ENCODE data around the gene STAC2. TPM values are rescaled to one million over a fixed set of nuclear protein-coding genes. Genes with fewer than 3 reads are reported as not detected.

STAC2 gene
- polyA plus RNA-seq, 1 of the 3 experiments (the other 2 are of a cell fraction), result 0.07 TPM

DNA sequence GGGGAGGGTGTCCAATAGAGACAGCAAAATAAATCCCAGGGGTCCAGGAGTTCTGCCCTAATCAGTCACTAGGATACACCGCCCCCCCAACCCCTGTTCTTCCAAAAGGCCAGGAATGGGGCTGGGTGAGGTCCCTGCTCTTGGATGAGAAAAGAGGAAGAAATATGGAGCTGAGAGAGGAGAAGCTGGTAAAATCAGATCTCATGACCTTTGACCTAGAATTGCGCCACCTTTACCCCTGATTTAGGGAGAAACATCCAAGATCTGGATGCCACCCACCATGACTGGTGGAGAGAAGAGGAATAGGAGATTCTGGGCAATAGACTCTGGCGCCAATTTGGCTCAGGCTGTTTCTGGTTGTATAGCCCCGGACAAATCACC is 27.6 kb downstream of the STAC2 start:
- peak overlapping the region; percentile 80; the same call in 1 of the 2 replicates for H3K9ac ChIP-seq

DNA sequence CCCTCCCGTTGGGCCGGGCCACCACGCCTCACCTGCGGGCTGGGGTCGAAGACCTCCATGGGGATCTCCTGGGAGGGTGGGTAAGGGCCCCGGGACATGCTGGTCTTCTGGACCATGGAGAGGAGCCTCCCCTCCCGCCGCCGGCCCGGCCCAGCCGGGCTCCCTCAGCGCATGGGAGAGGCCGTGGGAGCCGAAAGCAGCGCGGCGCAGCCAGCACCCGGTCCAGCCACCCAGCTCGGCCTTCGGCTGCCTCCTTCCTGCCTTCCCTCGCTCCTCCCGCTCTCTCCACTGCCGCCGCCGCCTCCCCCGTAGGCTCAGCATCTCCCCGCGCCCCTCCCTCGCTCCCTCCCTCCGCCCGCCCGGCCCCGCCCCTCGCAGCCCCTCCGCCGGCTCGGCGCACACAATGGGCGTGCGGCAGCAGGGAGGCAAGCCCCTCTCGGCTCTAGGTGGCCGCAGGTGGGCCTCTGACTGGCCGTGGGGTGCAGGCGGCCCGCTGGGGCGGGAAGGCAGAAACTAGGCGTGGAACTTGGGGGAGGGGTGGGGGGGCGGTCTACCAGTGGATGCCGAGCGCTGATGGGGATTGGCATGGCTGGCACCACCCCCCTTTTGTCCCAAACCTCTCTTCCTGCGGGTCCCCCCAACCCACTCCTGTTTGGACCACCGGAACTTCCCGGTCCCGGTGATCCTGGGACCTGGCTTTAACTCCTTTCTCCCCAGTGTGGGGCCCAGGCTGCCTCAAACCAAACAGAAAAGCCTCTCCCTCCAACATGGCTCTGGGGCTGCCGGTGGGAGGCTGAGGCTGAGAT is 28.2 kb downstream of the STAC2 start, which contains the start of gene CACNB1:
CACNB1 (minus strand) TSS at position 290 of the 806 bp plus-strand sequence; CDS start at position 116, 174 bp downstream.
- no peaks in the 10 kb centered on the region for H3K9me3 ChIP-seq
- H3K27me3 ChIP-seq (ENCODE audit: insufficient read depth), result no peaks in the 10 kb centered on the region
- peak within 1 kb of the TSS; percentile 77 for H2AFZ ChIP-seq (ENCODE audit: low read depth)
- H3K27ac ChIP-seq (ENCODE audit: low read depth in 2 of 2, low read length in 1 of 2), result peak within 1 kb of the TSS; percentile 40 to 82
- WGBS (ENCODE audit: low lambda C conversion rate), result 2% methylated on average over 35 of the region's 55 CpGs
- peak within 1 kb of the TSS; percentile 63 to 76 for H3K4me3 ChIP-seq (ENCODE audit: low read depth in 2 of 2, low read length in 1 of 2)
- H3K9ac ChIP-seq, result peak within 1 kb of the TSS; percentile 80
- peaks cover 59% of the 10 kb centered on the region for H3K79me2 ChIP-seq (ENCODE audit: insufficient read depth)
- peaks cover 28% of the 10 kb centered on the region for H3F3A ChIP-seq (replicated peaks; ENCODE audit: insufficient read depth)
- H3K36me3 ChIP-seq (replicated peaks in 1 of 2; ENCODE audit: control insufficient read depth in 1 of 2, insufficient read depth in 2 of 2, low read length in 1 of 2), result peaks cover 10 to 20% of the 10 kb centered on the region in 2 experiments
- TF ChIP-seq, protein P1, sequence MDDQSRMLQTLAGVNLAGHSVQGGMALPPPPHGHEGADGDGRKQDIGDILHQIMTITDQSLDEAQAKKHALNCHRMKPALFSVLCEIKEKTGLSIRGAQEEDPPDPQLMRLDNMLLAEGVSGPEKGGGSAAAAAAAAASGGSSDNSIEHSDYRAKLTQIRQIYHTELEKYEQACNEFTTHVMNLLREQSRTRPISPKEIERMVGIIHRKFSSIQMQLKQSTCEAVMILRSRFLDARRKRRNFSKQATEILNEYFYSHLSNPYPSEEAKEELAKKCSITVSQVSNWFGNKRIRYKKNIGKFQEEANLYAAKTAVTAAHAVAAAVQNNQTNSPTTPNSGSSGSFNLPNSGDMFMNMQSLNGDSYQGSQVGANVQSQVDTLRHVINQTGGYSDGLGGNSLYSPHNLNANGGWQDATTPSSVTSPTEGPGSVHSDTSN (IDR thresholded peaks at IDR 0.05), result peak; percentile 69
- no peak for TF ChIP-seq NRF1 (IDR thresholded peaks at IDR 0.05; ENCODE audit: low read depth, low read length)
- TF ChIP-seq MXI1 (IDR thresholded peaks at IDR 0.05; ENCODE audit: low read depth, low read length), result peak; percentile 21; the same call in 1 of the 2 replicates
- peak; percentile 74 for TF ChIP-seq POLR2AphosphoS5 (IDR thresholded peaks at IDR 0.05; ENCODE audit: low read depth, low read length)
- peak; percentile 32 for TF ChIP-seq MAX (IDR thresholded peaks at IDR 0.05; ENCODE audit: low read depth)
- no peak for TF ChIP-seq EZH2phosphoT487 (IDR thresholded peaks at IDR 0.05; ENCODE audit: borderline replicate concordance, low read depth)
- peak; percentile 48; the same call in 1 of the 2 replicates for TF ChIP-seq TAF1 (IDR thresholded peaks at IDR 0.05; ENCODE audit: borderline replicate concordance, low read depth, low read length)
- H3K9me2 ChIP-seq, result no peaks in the 10 kb centered on the region
- ChIA-PET POLR2A (interaction anchor here (1.0 kb wide), 1 partner anchor 8 kb away, joined by 3 read pairs; no protein-coding TSS in a partner anchor), CTCF (interaction anchor here (0.6 to 29.0 kb wide), 7 partner anchors 11 to 1598 kb away, joined by 3 to 781 read pairs (median 4); no protein-coding TSS in a partner anchor)
- H4K20me1 ChIP-seq (ENCODE audit: insufficient read depth), result peaks cover 17% of the 10 kb centered on the region
- DNase-seq, result peak; percentile 95
- H3K4me2 ChIP-seq, result peak within 1 kb of the TSS; percentile 95
- H3K4me1 ChIP-seq (ENCODE audit: control insufficient read depth in 1 of 2, insufficient read depth in 2 of 2, low read depth in 1 of 2, low read length in 1 of 2), result peaks cover 27 to 49% of the 10 kb centered on the region in 2 experiments; a peak in 2 of 4 replicates

More for the DNA sequence above, 27.6 kb downstream of the STAC2 start:
- Histone ChIP-seq H4K20me1 (ENCODE audit: insufficient read depth) (peaks cover 21% of the 10 kb centered on the region), H3K9me3 (no peaks in the 10 kb centered on the region), H3F3A (replicated peaks; ENCODE audit: insufficient read depth) (peaks cover 31% of the 10 kb centered on the region), H3K27ac (ENCODE audit: low read depth in 2 of 2, low read length in 1 of 2) (peak overlapping the region; percentile 40 to 82; a peak in 3 of 4 replicates), H3K4me2 (peak overlapping the region; percentile 95), H3K4me3 (ENCODE audit: low read depth in 2 of 2, low read length in 1 of 2) (peak overlapping the region in 1 of 2 experiments; percentile 63; a peak in 2 of 4 replicates), H3K9me2 (no peaks in the 10 kb centered on the region), H3K4me1 (ENCODE audit: control insufficient read depth in 1 of 2, insufficient read depth in 2 of 2, low read depth in 1 of 2, low read length in 1 of 2) (peaks cover 27 to 49% of the 10 kb centered on the region in 2 experiments; a peak in 2 of 4 replicates), H2AFZ (ENCODE audit: low read depth) (peak overlapping the region; percentile 66; the same call in 1 of the 2 replicates), H3K79me2 (ENCODE audit: insufficient read depth) (peaks cover 61% of the 10 kb centered on the region), H3K36me3 (replicated peaks in 1 of 2; ENCODE audit: control insufficient read depth in 1 of 2, insufficient read depth in 2 of 2, low read length in 1 of 2) (peaks cover 14 to 25% of the 10 kb centered on the region in 2 experiments), H3K27me3 (ENCODE audit: insufficient read depth) (no peaks in the 10 kb centered on the region)
- CTCF ChIA-PET, result interaction anchor here (1.4 to 29.0 kb wide), 3 partner anchors 10 to 42 kb away, joined by 3 to 781 read pairs (median 96); no protein-coding TSS in a partner anchor
- DNase-seq, result no peak
- 85% methylated on average over 4 of the region's 4 CpGs for WGBS (ENCODE audit: low lambda C conversion rate)
- POLR2A ChIA-PET, result no interaction called here
- TF ChIP-seq SIN3A (IDR thresholded peaks at IDR 0.05; ENCODE audit: borderline replicate concordance, low read depth, low read length), result no peak
- TF ChIP-seq MAX (IDR thresholded peaks at IDR 0.05; ENCODE audit: low read depth), result no peak
- no peak for TF ChIP-seq EP300 (IDR thresholded peaks at IDR 0.05; ENCODE audit: borderline replicate concordance in 1 of 2, low read depth in 1 of 2, low read length in 1 of 2)

Data from SK-N-SH (cell line).